Stimulated activated CD8-positive, alpha-beta memory T cell treated with anti-CD3 and anti-CD28 coated beads, Interleukin-4, amount 100 ng/mL, for 48 hours (primary cell): Measurements from ENCODE around the gene UBXN6.

Experiments used
- DNase-seq: peaks from one replicate; pipeline ENCODE4 v3.0.0-alpha.2; 2020

Gene UBXN6

GRCh38 chr19:4493104-4493928 is 35.7 kb upstream of the UBXN6 start:
- DNase-seq, result no peak

DNA sequence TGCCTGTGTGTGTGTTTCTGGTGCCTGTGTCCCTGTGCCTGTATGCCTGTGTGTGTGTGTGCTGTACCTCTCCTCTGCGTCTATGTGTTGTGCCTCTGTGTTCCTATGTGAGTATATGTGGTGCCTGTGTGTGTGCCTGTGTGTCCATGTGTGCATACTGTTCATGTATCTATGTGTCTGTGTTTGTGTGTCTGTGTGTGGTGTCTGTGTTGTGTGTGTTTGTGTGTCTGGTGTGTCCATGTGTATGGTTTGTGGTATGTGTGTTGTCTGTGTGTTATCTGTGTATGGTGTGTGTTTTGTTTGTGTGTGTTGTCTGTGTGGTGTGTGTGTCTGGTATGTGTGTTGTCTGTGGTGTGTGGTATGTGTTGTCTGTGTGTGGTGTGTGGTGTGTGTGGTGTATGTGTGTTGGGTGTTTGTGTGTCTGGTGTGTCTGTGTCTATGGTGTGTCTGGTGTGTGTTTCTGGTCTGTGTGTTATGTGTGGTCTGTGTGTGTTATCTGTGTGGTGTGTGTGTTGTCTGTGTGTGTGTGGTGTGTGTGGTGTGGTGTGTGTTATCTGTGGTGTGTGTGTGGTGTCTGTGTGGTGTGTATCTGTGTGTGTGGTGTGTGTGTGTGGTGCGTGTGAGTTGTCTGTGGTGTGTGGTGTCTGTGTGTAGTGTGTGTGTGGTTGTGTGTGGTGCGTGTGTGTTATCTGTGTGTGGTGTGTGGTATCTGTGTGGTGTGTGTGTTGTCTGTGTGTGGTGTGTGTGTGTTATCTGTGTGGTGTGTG is 34.9 kb upstream of the UBXN6 start:
- DNase-seq, result no peak

GRCh38 chr19:4491446-4491845 is 33.9 kb upstream of the UBXN6 start:
- DNase-seq, result no peak

DNA sequence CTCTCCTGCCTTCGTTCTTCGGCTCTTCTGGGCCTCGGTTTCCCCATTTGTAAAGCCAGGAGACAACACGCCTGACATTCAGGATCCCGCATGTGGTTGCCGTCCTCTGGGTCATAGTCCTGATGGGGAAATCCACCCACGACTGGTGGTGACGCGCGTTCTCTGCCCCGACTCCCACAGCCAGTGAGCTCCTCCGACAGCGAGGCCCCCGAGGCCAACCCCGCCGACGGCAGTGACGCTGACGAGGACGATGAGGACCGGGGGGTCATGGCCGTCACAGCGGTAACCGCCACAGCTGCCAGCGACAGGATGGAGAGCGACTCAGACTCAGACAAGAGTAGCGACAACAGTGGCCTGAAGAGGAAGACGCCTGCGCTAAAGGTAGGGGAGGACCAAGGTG is 30.9 kb upstream of the UBXN6 start:
- DNase-seq, result no peak

DNA sequence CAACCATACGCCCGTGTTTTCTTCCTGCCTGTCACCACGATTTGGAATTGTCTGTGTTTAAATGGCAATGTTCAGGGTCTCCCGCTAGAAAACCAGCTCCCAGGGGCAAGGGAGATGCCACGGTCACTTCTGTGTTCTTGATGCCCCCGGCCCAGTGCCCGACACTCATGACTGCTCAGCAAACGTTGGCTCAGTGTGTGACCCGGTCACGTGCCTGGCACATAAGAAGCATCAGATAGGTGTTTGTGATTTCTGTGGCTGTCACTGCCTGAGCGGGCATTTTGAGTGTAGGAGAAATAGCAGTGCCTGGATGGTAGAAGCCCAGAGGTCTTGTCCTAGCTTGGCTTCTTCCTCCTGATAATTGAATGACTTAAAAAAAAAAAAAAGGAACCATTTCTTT is 30.0 kb upstream of the UBXN6 start:
- DNase-seq, result no peak

GRCh38 chr19:4483385-4483784 is 25.8 kb upstream of the UBXN6 start:
- no peak for DNase-seq

GRCh38 chr19:4482721-4483364 is 25.2 kb upstream of the UBXN6 start:
- no peak for DNase-seq

DNA sequence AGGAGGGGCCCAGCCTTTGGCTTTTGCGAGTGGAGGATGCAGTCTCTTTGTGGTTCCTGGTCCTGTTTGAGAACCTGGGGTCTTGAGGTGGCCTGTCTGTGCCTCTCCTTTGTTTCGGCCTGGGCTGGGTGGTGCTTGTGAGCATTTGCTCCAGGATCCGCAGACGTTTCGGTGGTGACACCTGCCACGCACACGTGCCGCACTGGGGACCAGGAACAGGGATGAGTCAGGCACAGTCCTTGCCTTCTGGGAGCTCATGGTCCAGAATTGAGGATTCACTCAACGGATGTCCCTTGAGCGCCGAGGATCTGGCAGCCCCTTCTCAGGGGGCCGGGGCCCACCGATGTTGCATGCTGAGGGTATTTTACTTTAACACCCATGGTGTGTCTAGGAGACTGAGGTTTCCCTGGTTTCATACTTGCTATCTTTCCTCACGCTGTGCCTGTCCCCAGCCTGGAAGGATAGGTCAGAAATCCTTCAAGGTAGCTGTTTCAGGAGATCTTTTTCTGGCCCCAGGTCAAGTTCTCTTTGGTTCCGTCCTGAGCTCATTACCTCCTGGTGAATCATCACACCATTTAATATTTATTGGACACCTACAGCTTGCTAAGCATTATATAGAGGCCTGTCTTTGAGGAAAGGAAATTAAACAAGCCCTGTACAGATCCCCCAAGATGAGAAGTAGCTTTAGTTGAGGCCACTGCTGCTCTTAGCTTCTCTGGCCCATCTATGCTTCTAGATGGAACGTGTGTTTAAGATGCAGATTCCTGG is 19.6 kb upstream of the UBXN6 start:
- DNase-seq, result no peak

- peak; percentile 52 for DNase-seq
Measured at GRCh38 chr19:4474514-4475022, 17.0 kb upstream of the UBXN6 start.

DNA sequence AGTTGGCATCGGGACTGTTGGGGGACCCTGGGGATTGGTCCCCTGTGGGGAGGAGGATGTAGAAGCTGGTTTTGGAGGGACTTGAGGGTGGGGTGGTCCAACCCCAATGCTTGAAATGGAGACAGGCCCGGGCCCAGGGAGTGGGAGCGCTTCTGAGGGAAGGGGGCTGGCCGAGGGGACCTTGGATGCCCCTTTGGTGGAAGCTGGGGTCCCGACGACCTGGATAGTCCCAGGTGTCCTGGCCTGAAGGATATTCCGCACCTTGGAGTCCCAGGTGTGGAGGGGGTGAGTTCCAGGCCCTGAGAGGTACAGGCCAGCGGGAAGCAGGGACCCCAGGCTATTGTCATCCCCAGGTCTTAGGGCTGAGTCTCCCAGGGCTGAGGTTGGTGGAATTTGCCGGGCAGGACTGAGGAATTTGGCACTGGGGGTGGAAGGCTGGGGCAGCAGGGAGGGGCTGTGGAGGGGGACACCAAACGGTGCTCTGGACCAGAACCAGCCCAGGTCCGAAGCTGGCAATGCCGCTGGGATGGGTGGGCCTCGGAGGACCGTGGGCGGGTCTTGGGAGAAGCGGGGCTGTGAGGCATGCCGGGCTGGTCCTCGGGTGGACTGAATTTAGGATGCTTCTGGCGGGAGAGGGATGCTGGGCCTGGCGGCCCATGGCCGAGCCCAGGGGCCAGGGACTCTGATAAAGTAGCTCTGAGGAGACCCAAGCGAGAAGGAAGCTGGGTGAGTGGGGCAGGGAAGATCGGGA is 16.3 kb upstream of the UBXN6 start:
- no peak for DNase-seq

DNA sequence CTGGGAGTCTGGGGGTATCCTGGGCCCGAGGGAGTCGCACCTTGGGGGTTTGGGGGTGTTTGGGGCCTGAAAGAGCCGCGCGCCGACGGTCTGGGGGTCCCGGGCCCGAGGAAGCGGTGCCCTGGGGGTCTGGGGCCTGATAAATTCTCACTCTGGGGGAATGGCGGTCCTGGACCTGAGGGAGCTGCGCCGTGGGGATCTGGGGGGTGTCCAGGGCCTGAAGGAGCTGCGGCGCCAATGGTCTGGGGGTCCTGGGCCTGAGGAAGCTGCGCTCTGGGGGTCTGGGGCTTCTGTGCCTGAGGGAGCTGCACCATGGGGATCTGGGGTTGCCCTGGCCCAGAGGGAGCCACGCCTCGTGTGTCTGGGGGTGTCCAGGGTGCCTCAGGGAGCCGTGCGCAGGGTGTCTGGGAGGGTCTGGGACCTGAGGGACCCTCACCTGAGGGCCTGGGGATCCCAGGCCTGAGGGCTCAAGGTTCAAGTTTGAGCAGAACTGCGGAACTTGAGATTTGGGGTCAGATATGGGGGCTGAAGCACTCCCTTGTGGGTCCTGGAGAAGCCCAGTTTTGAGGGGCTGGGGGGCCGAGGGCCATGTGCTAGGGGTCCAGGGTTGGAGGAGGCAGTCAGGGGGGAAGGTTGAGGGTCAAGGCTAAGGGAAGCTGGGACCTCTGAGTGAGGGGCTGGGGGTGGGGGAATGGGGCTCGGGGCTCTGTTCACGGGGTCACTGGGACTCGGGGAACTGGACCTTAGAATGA is 15.6 kb upstream of the UBXN6 start:
- no peak for DNase-seq

- no peak for DNase-seq
Measured at GRCh38 chr19:4472174-4472974, 14.8 kb upstream of the UBXN6 start, which contains the start of gene HDGFL2. HDGFL2 (plus strand) TSS chr19:4472297; CDS start chr19:4472351, 54 bp downstream.

DNA sequence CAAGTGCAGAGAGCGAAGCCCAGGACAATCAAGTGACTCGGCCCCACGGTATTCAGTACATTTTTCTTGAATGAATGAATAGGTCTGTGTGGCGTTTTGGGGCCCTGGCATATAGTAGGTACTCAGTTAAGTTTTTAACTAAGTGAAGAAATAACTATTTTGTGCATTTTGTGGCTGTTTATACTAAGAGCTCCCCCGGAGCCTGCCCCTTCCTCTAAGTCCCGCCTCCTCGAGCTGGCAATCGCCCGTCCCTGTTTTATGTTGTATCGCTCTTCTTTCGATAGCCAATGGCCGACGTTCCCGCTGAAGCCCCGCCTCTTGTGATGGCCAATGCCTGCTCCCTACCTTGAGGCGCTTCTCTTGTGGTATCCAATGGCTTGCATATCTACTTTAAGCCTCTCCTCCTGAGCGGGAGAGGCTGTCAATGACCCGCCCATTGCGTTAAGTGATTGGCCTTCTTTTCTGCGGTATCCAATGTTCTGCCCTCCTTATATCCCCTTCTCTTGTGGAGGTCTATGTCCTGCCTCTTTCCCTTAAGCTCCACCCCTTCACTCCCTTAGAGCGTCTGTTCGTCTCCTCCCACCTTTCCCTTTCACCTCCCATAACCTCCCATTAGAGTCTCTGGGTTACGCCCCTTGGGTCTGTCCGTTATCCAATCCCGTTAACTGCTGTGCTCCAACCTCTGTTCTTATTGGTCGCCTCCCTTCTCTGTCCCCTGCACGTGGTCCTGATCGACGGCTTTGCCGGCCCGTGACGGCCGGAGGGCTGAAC is 14.0 kb upstream of the UBXN6 start:
- peak; percentile 96 for DNase-seq

DNA sequence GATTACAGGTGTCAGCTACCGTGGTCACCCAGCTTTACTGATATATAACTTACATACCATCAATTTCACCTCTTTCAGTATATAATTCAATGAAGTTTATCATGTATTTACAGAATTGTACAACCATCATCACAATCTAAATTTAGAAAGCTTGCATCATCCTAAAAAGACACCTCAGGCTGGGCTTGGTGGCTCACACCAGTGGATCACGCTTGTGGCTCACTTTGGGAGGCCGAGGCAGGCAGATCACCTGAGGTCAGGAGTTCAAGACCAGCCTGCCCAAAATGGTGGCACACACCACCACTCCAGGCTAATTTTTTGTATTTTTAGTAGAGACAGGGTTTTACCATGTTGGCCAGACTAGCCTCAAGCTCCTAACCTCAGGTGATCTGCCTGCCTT is 10.2 kb upstream of the UBXN6 start:
- DNase-seq, result no peak

- DNase-seq, result no peak
Measured at GRCh38 chr19:4464815-4465581, 7.4 kb upstream of the UBXN6 start.

DNA sequence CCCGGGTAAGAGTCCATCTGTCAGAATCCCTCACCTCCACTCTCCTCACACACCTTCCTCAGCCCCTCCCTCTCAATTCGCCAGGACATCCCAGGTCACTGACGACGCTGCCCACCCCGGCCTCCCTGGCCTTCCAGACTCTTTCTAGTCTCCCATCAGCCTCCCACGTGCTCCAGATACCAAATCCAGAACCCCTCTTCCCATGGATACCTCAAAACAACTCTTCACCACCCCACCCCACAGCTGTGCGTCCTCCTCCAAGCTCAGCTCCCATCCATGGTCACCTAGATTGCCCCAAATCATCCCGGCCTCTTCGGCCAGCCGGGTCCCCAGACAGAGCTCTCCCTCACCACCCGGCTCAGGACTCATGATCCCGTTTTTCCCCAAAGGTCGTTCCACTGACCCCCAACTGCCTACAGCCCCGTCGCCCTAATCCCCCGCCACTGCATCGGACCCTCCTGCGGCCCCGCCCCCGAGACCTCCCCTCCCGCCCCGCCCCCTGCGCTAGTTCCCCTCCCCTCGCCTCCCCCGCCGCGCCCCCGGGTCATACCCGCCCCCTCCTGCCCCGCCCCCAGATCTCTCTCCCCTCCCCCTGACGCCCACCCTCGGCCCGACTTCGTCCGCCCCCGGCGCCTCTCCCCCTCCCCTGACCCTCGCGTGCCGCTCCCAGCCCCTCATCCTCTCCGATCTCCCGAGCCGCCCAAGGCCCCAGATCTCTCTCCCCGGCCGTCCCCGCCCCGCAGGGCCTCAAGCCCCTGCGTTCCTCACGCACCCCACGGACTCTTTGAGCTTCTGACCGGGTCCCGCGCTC is 546 bp downstream of the UBXN6 start:
- DNase-seq, result no peak

DNA sequence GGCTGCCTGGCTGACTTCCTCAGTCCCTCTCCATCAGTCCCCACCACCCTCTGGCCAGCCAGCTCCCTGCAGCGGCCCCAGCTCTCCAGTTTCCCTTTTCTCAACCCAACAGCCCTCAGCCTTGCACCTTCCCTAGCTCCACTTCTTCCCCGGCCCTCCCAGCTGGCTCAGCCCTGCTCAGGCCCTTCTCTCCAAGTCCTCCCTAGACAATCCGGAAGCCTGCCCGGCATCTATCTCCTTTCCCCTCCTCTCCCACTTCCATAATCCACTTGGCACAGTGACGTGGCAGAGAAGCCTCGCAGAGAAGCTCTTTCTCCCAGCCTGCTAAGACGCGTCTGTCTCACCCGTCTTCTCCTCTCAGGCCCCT is 1.1 kb downstream of the UBXN6 start:
- no peak for DNase-seq
